GM12892 (cell line): ENCODE results near the gene RAB15.
"Not testable (repeated sequence)": the region's sequence is repeated elsewhere in the genome, so short reads cannot be mapped to it uniquely, and the experiment has no call there.

Experiments used
- DNase-seq: peaks from one replicate; pipeline ENCODE4 v3.0.0; 2011; ENCODE audit not compliant: insufficient read length
- FAIRE-seq: peaks from 2 replicates; lab custom pipeline; 2011; peaks lifted over from hg19 to GRCh38; lab: Jason Lieb, UNC
- POLR2A ChIP-seq: IDR thresholded peaks from 2 replicates; pipeline ENCODE4 v1.6.1; 2011; ENCODE audit warnings: low read depth, low read length, control low read depth
- POLR2AphosphoS5 ChIP-seq: IDR thresholded peaks from 2 replicates; pipeline ENCODE4 v1.6.1; 2011; ENCODE audit warnings: low read depth, low read length, control low read depth
- TAF1 ChIP-seq: IDR thresholded peaks from 2 replicates; pipeline ENCODE4 v1.6.1; 2011; ENCODE audit warnings: low read depth, mild to moderate bottlenecking, control low read depth, low read length, borderline replicate concordance

The RAB15 gene

GRCh38 chr14:64929014-64929359, 43.1 kb downstream of the RAB15 start:
- FAIRE-seq (no peak), DNase-seq (no peak)
- no peak for TF ChIP-seq POLR2A
- TF ChIP-seq TAF1: no peak
- no peak for TF ChIP-seq POLR2AphosphoS5

GRCh38 chr14:64928239-64929013, 43.7 kb downstream of the RAB15 start:
- DNase-seq: no peak
- no peak for TF ChIP-seq POLR2A
- no peak for TF ChIP-seq TAF1
- FAIRE-seq: peak; percentile 92

GRCh38 chr14:64927031-64927430, 45.1 kb downstream of the RAB15 start:
- TF ChIP-seq POLR2AphosphoS5 (no peak), TAF1 (no peak), POLR2A (no peak)
- DNase-seq (no peak), FAIRE-seq (peak; percentile 56)

GRCh38 chr14:64926398-64926995, 45.6 kb downstream of the RAB15 start:
- TF ChIP-seq POLR2AphosphoS5 (no peak), TAF1 (no peak), POLR2A (no peak)
- FAIRE-seq (no peak), DNase-seq (no peak)

GRCh38 chr14:64923015-64923414, 49.1 kb downstream of the RAB15 start:
- TF ChIP-seq POLR2AphosphoS5: no peak
- TF ChIP-seq POLR2A: no peak
- no peak for TF ChIP-seq TAF1
- DNase-seq (no peak), FAIRE-seq (no peak)

- TF ChIP-seq POLR2A: no peak
- DNase-seq (no peak), FAIRE-seq (no peak)
Observed at GRCh38 chr14:64920465-64920864, 51.7 kb downstream of the RAB15 start.

GRCh38 chr14:64919618-64920017, 52.5 kb downstream of the RAB15 start:
- TF ChIP-seq POLR2AphosphoS5: no peak
- no peak for TF ChIP-seq POLR2A
- no peak for TF ChIP-seq TAF1
- DNase-seq (no peak), FAIRE-seq (no peak)

- no peak for DNase-seq
- FAIRE-seq: no peak
- TF ChIP-seq POLR2A: no peak
- TF ChIP-seq TAF1: no peak
- no peak for TF ChIP-seq POLR2AphosphoS5
Observed at GRCh38 chr14:64919215-64919614, 52.9 kb downstream of the RAB15 start.

- FAIRE-seq: no peak
Observed at GRCh38 chr14:64918216-64918615, 53.9 kb downstream of the RAB15 start.

GRCh38 chr14:64915797-64916196, 56.3 kb downstream of the RAB15 start:
- FAIRE-seq (no peak), DNase-seq (no peak)
- TF ChIP-seq TAF1: no peak
- no peak for TF ChIP-seq POLR2AphosphoS5
- no peak for TF ChIP-seq POLR2A

More at GRCh38 chr14:64918216-64918615, 53.9 kb downstream of the RAB15 start:
- no peak for TF ChIP-seq POLR2A
- DNase-seq: no peak

GRCh38 chr14:64915029-64915424, 57.1 kb downstream of the RAB15 start:
- no peak for DNase-seq
- peak; percentile 54 for FAIRE-seq
- no peak for TF ChIP-seq TAF1
- TF ChIP-seq POLR2A: no peak
- TF ChIP-seq POLR2AphosphoS5: no peak

GRCh38 chr14:64914237-64915028, 57.7 kb downstream of the RAB15 start, which contains the start of gene CHURC1:
CHURC1 (plus strand) TSS chr14:64914455; CDS start chr14:64914496, 41 bp downstream.
- FAIRE-seq (peak; percentile 98), DNase-seq (peak; percentile 68)
- TF ChIP-seq POLR2A (peak; percentile 94), TAF1 (peak; percentile 81), POLR2AphosphoS5 (peak; percentile 97)

- not testable (repeated sequence) for DNase-seq, FAIRE-seq
Observed at GRCh38 chr14:64913477-64913876, 58.7 kb downstream of the RAB15 start.
